Gastrocnemius medialis (tissue), 4 donors: ENCODE data around the gene IMMT. TPM values are rescaled to one million over a fixed set of nuclear protein-coding genes. Genes with fewer than 3 reads are reported as not detected.
A peak's percentile ranks its signal among the peaks of the same experiment; 100 is the strongest.

Source experiments
- ATAC-seq, 2 donors: fragments of 150-250 bp; one replicate each; pipeline ENCODE4 v1.9.1; 2016
- DNase-seq, 2 donors: peaks; one replicate each; pipeline ENCODE4 v3.0.0-alpha.2; 2019
- H3K27ac ChIP-seq, 4 donors: fragments of 200-600 bp; sonication (generic); 1 replicate in 1 of 4; 2 replicates in 3 of 4; pipeline ENCODE4 v1.5.1; 2016 to 2018; ENCODE audit warnings: mild to moderate bottlenecking in 2 of 4, moderate library complexity in 1 of 4
- H3K27me3 ChIP-seq, 3 donors: fragments of 200-600 bp; sonication (generic) in 2 of 3; 1 replicate in 1 of 3; 2 replicates in 2 of 3; pipeline versions ENCODE4 v1.5.1 to v1.6.0; 2016 to 2019; ENCODE audit warnings: mild to moderate bottlenecking in 1 of 3, moderate library complexity in 1 of 3
- H3K36me3 ChIP-seq, 2 donors: fragments of 200-600 bp; sonication (generic) in 1 of 2; one replicate each; pipeline ENCODE4 v1.5.1; 2017 to 2018
- H3K4me1 ChIP-seq, 2 donors: fragments of 200-600 bp; sonication (generic) in 1 of 2; one replicate each; pipeline ENCODE4 v1.5.1; 2016 to 2017; ENCODE audit warnings: mild to moderate bottlenecking in 2 of 2
- H3K4me3 ChIP-seq, 4 donors: fragments of 200-600 bp; sonication (generic) in 3 of 4; 1 replicate in 1 of 4; 2 replicates in 3 of 4; pipeline ENCODE4 v1.5.1; 2016 to 2019; ENCODE audit warnings: mild to moderate bottlenecking in 2 of 4
- H3K9me3 ChIP-seq, 3 donors: fragments of 200-600 bp; sonication (generic) in 2 of 3; 1 replicate in 1 of 3; 2 replicates in 2 of 3; pipeline ENCODE4 v1.5.1; 2016 to 2019
- CTCF ChIP-seq, 5 experiments: fragments of 450-650 bp in 3 of 5; fragments of 200-600 bp in 2 of 5; sonication (generic) in 2 of 5; IDR thresholded peaks in 4 of 5; conservative IDR thresholded peaks in 1 of 5; 1 replicate in 4 of 5; 2 replicates in 1 of 5; pipeline ENCODE4 v1.5.1; 2016 to 2019; ENCODE audit warnings: antibody characterized with exemption in 5 of 5, mild to moderate bottlenecking in 3 of 5, moderate library complexity in 3 of 5
- POLR2A ChIP-seq, 2 donors: fragments of 450-650 bp; IDR thresholded peaks; one replicate each; pipeline ENCODE4 v1.6.1; 2017; ENCODE audit warnings: antibody characterized with exemption in 2 of 2, mild to moderate bottlenecking in 2 of 2, moderate library complexity in 2 of 2
- in situ Hi-C, 4 donors: fragments of 200-750 bp; cut with MboI; loops; one replicate each; pipeline versions ENCODE4 v1.15.0 to v1.8.0; 2017; ENCODE audit warnings: low sequenced_read_pairs in 4 of 4
- intact Hi-C: fragments of 100-400 bp; cut with DNase I; formaldehyde crosslinking; loops from one replicate; pipeline ENCODE4 v1.15.1; 2023; ENCODE audit warnings: low total_unique reads
- total RNA-seq, 4 donors: library from RNA; depleted of rRNA; stranded (reverse); fragments of >200 nt; gene quantifications; one replicate each; pipeline versions ENCODE4 v1.1.0 to v1.2.3, GENCODE V29; 2016

Gene IMMT
- total RNA-seq, 4 donors from 2014 or later, result 83.5 to 153 (median 127) TPM

GRCh38 chr2:86158286-86158685, 37.0 kb downstream of the IMMT start:
- no peak for ATAC-seq

GRCh38 chr2:86157009-86157556, 38.2 kb downstream of the IMMT start:
- no peaks in the 10 kb centered on the region for H3K4me1 ChIP-seq
- no peak for DNase-seq
- intact Hi-C loops (no loop called here), in situ Hi-C loops (no loop called here)
- TF ChIP-seq POLR2A (IDR thresholded peaks at IDR 0.05) (no peak), CTCF (IDR thresholded peaks at IDR 0.05 in 4 of 5, conservative IDR thresholded peaks at IDR 0.05 in 1 of 5) (no peak)
- H3K27ac ChIP-seq, result no peak overlapping the region
- H3K36me3 ChIP-seq, result peaks cover 2 to 67% of the 10 kb centered on the region in 2 donors
- no peaks in the 10 kb centered on the region for H3K9me3 ChIP-seq
- no peak overlapping the region for H3K4me3 ChIP-seq
- H3K27me3 ChIP-seq, result no peaks in the 10 kb centered on the region
- ATAC-seq, result no peak

More at GRCh38 chr2:86158286-86158685, 37.0 kb downstream of the IMMT start:
- intact Hi-C loops, result no loop called here
- Histone ChIP-seq H3K4me3 (no peak overlapping the region), H3K4me1 (no peaks in the 10 kb centered on the region), H3K36me3 (peaks cover 2 to 79% of the 10 kb centered on the region in 2 donors), H3K27me3 (no peaks in the 10 kb centered on the region), H3K9me3 (no peaks in the 10 kb centered on the region), H3K27ac (no peak overlapping the region)
- TF ChIP-seq POLR2A (IDR thresholded peaks at IDR 0.05) (no peak), CTCF (IDR thresholded peaks at IDR 0.05 in 4 of 5, conservative IDR thresholded peaks at IDR 0.05 in 1 of 5) (no peak)
- DNase-seq, result no peak
- in situ Hi-C loops, result no loop called here

- no peak for TF ChIP-seq POLR2A (IDR thresholded peaks at IDR 0.05)
- TF ChIP-seq CTCF (IDR thresholded peaks at IDR 0.05 in 4 of 5, conservative IDR thresholded peaks at IDR 0.05 in 1 of 5), result no peak
- Histone ChIP-seq H3K27me3 (no peaks in the 10 kb centered on the region), H3K36me3 (peaks cover 0 to 61% of the 10 kb centered on the region in 2 donors), H3K4me3 (no peak overlapping the region), H3K4me1 (no peaks in the 10 kb centered on the region), H3K27ac (peak overlapping the region in 1 of 4 donors; percentile 11), H3K9me3 (no peaks in the 10 kb centered on the region)
- intact Hi-C loops (no loop called here), in situ Hi-C loops (no loop called here)
- DNase-seq, result no peak
- no peak for ATAC-seq
Measured at GRCh38 chr2:86150502-86150901, 44.8 kb downstream of the IMMT start.

DNA sequence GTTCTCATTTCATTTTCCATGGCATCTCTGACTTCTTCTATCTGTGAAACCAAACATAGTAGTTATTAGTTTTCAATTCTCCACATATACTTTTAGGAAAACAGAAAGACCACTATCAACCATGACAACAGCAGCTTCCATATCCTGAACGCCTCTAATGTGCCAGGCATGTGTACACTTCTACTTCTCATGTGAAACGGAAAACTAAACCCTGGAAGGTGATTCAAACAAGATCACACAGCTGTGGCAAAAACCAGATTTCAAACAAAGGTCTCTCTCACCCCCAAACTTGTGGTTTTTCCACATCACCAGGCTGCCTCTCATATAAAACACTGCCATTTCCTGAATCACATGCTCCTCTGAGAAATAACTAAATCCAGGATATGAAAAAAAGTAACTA, 47.5 kb downstream of the IMMT start:
- H3K9me3 ChIP-seq, result no peaks in the 10 kb centered on the region
- H3K36me3 ChIP-seq, result peaks cover 0 to 83% of the 10 kb centered on the region in 2 donors
- no peaks in the 10 kb centered on the region for H3K27me3 ChIP-seq
- intact Hi-C loops (no loop called here), in situ Hi-C loops (no loop called here)
- TF ChIP-seq CTCF (IDR thresholded peaks at IDR 0.05 in 4 of 5, conservative IDR thresholded peaks at IDR 0.05 in 1 of 5) (no peak), POLR2A (IDR thresholded peaks at IDR 0.05) (no peak)
- no peak for ATAC-seq
- no peak overlapping the region for H3K4me3 ChIP-seq
- DNase-seq, result no peak
- no peaks in the 10 kb centered on the region for H3K4me1 ChIP-seq
- no peak overlapping the region for H3K27ac ChIP-seq
